H9 (cell line): Measurements from ENCODE around the gene KCNH4. TPM values are rescaled to one million over a fixed set of nuclear protein-coding genes. Genes with fewer than 3 reads are reported as not detected.
A peak's percentile ranks its signal among the peaks of the same experiment; 100 is the strongest.

Source experiments
- DNase-seq: peaks from one replicate; pipeline ENCODE4 v3.0.0-alpha.2; 2017
- H2AFZ ChIP-seq: one replicate; pipeline ENCODE4 v1.6.1; 2013; ENCODE audit warnings: mild to moderate bottlenecking, low read length, control low read depth, moderate library complexity
- H2AK5ac ChIP-seq: 2 replicates; pipeline ENCODE4 v1.6.1; 2013; ENCODE audit warnings: low read length, control low read depth, mixed read lengths; ENCODE audit not compliant: insufficient read length
- H2BK120ac ChIP-seq: one replicate; pipeline ENCODE4 v1.6.1; 2013; ENCODE audit warnings: low read depth, mild to moderate bottlenecking, low read length, control low read depth, inconsistent platforms; ENCODE audit not compliant: poor library complexity, severe bottlenecking
- H2BK12ac ChIP-seq: 2 replicates; pipeline ENCODE4 v1.6.1; 2013; ENCODE audit warnings: low read length, control low read depth, mixed read lengths, low read depth; ENCODE audit not compliant: insufficient read length
- H2BK15ac ChIP-seq: 2 replicates; pipeline ENCODE4 v1.6.1; 2013; ENCODE audit warnings: low read depth, low read length, control low read depth
- H2BK20ac ChIP-seq: one replicate; pipeline ENCODE4 v1.6.1; 2013; ENCODE audit warnings: low read depth, mild to moderate bottlenecking, low read length, control low read depth, inconsistent platforms; ENCODE audit not compliant: poor library complexity, severe bottlenecking
- H2BK5ac ChIP-seq: 2 replicates; pipeline ENCODE4 v1.6.1; 2013; ENCODE audit warnings: low read length, control low read depth, mixed read lengths; ENCODE audit not compliant: insufficient read length
- H3K14ac ChIP-seq: 2 replicates; pipeline ENCODE4 v1.6.1; 2013; ENCODE audit warnings: low read length, control low read depth; ENCODE audit not compliant: insufficient read depth
- H3K18ac ChIP-seq: 2 replicates; pipeline ENCODE4 v1.6.1; 2013; ENCODE audit warnings: low read depth, mild to moderate bottlenecking, mixed read lengths, low read length, control low read depth; ENCODE audit not compliant: insufficient read length
- H3K23ac ChIP-seq: 2 replicates; pipeline ENCODE4 v1.6.1; 2013; ENCODE audit warnings: low read length, control low read depth, mixed read lengths, low read depth; ENCODE audit not compliant: insufficient read length
- H3K23me2 ChIP-seq: 2 replicates; pipeline ENCODE4 v1.6.1; 2013; ENCODE audit warnings: low read depth, mild to moderate bottlenecking, mixed read lengths, low read length, control low read depth; ENCODE audit not compliant: insufficient read length, poor library complexity, severe bottlenecking
- H3K27ac ChIP-seq: 2 replicates; pipeline ENCODE4 v1.5.1; 2013; ENCODE audit warnings: low read length, control low read depth, mixed read lengths, low read depth; ENCODE audit not compliant: insufficient read length
- H3K27me3 ChIP-seq: 2 replicates; pipeline ENCODE4 v1.6.1; 2013; ENCODE audit warnings: low read length, control low read depth, inconsistent platforms; ENCODE audit not compliant: insufficient read depth
- H3K4ac ChIP-seq: 2 replicates; pipeline ENCODE4 v1.6.1; 2013; ENCODE audit warnings: low read depth, mild to moderate bottlenecking, control low read depth, inconsistent platforms, low read length, moderate library complexity
- H3K4me1 ChIP-seq: 2 replicates; pipeline ENCODE4 v1.6.1; 2013; ENCODE audit warnings: low read length, control low read depth, inconsistent platforms; ENCODE audit not compliant: insufficient read depth
- H3K4me2 ChIP-seq: 2 replicates; pipeline ENCODE4 v1.6.1; 2013; ENCODE audit warnings: low read length, control low read depth, mixed read lengths; ENCODE audit not compliant: insufficient read length, insufficient read depth
- H3K56ac ChIP-seq: 2 replicates; pipeline ENCODE4 v1.6.1; 2013; ENCODE audit warnings: low read depth, mild to moderate bottlenecking, mixed read lengths, low read length, control low read depth; ENCODE audit not compliant: insufficient read length
- H3K79me1 ChIP-seq: 2 replicates; pipeline ENCODE4 v1.6.1; 2013; ENCODE audit warnings: low read depth, mild to moderate bottlenecking, moderate library complexity, low read length, control low read depth, inconsistent platforms; ENCODE audit not compliant: insufficient read depth, poor library complexity, severe bottlenecking
- H3K79me2 ChIP-seq: 2 replicates; pipeline ENCODE4 v1.6.1; 2013; ENCODE audit warnings: low read length, control low read depth, inconsistent platforms; ENCODE audit not compliant: insufficient read depth
- H3K9ac ChIP-seq: 2 replicates; pipeline ENCODE4 v1.6.1; 2013; ENCODE audit warnings: low read length, control low read depth, mixed read lengths; ENCODE audit not compliant: insufficient read length; ENCODE audit errors: extremely low read depth
- H3K9me3 ChIP-seq: one replicate; pipeline ENCODE4 v1.6.1; 2013; ENCODE audit warnings: low read depth, low read length, inconsistent platforms; ENCODE audit not compliant: control insufficient read depth
- H3T11ph ChIP-seq: one replicate; pipeline ENCODE4 v1.6.1; 2013; ENCODE audit warnings: mild to moderate bottlenecking, low read length, control low read depth, inconsistent platforms
- H4K20me1 ChIP-seq: one replicate; pipeline ENCODE4 v1.6.1; 2013; ENCODE audit not compliant: control insufficient read depth, insufficient read length, insufficient read depth
- H4K5ac ChIP-seq: 2 replicates; pipeline ENCODE4 v1.6.1; 2013; ENCODE audit warnings: low read depth, mild to moderate bottlenecking, mixed read lengths, low read length, control low read depth; ENCODE audit not compliant: insufficient read length
- H4K8ac ChIP-seq: replicated peaks from 2 replicates; pipeline ENCODE4 v1.6.1; 2013; ENCODE audit warnings: low read length, control low read depth, mixed read lengths, low read depth; ENCODE audit not compliant: insufficient read length
- H4K91ac ChIP-seq: 2 replicates; pipeline ENCODE4 v1.6.1; 2013; ENCODE audit warnings: low read depth, mild to moderate bottlenecking, moderate library complexity, mixed read lengths, low read length, control low read depth; ENCODE audit not compliant: insufficient read length
- H3K27ac Mint-ChIP-seq, 3 experiments: 2 replicates in 2 of 3; 3 replicates in 1 of 3; pipeline ENCODE4 v1.8.0; 2020 to 2021; ENCODE audit warnings: mixed read lengths in 3 of 3, mild to moderate bottlenecking in 1 of 3, moderate library complexity in 1 of 3
- H3K27me3 Mint-ChIP-seq: 2 replicates; pipeline ENCODE4 v1.8.0; 2021; ENCODE audit warnings: low read depth, mild to moderate bottlenecking, moderate library complexity, mixed read lengths
- H3K36me3 Mint-ChIP-seq, 3 experiments: 2 replicates in 2 of 3; 3 replicates in 1 of 3; pipeline ENCODE4 v1.8.0; 2020 to 2021; ENCODE audit warnings: low read depth in 3 of 3, mixed read lengths in 3 of 3; ENCODE audit not compliant: insufficient read depth in 1 of 3
- H3K4me1 Mint-ChIP-seq, 2 experiments: 2 replicates each; pipeline ENCODE4 v1.8.0; 2020; ENCODE audit warnings: mixed read lengths in 2 of 2
- H3K4me3 Mint-ChIP-seq, 2 experiments: 2 replicates in 1 of 2; 3 replicates in 1 of 2; pipeline ENCODE4 v1.8.0; 2020 to 2021; ENCODE audit warnings: mild to moderate bottlenecking in 2 of 2, mixed read lengths in 2 of 2, moderate library complexity in 1 of 2
- H3K9me3 Mint-ChIP-seq, 2 experiments: 2 replicates in 1 of 2; 3 replicates in 1 of 2; pipeline ENCODE4 v1.8.0; 2020; ENCODE audit warnings: mild to moderate bottlenecking in 2 of 2, mixed read lengths in 2 of 2, moderate library complexity in 1 of 2
- WGBS: extraction: QIAGEN DNeasy Blood & Tissue Kit; methylation state at CpG from one replicate; pipeline ENCODE4 v1.1.7; 2013; ENCODE audit warnings: missing lambda C conversion rate, low lambda C conversion rate, mixed read lengths; ENCODE audit not compliant: insufficient read length; ENCODE audit errors: extremely low coverage; 5-methylcytosine and 5-hydroxymethylcytosine counted together
- total RNA-seq: library from RNA; stranded (reverse); gene quantifications from 2 replicates; pipeline ENCODE4 v1.2.1, GENCODE V29; 2021
- TF ChIP-seq, protein P1 (sequence below): fragments of 200-600 bp; sonication (generic); conservative IDR thresholded peaks from 3 replicates; pipeline ENCODE4 v1.8.0; 2021; ENCODE audit warnings: antibody characterized with exemption, mild to moderate bottlenecking

The KCNH4 gene
- total RNA-seq, 1 experiment from 2014 or later, result not detected

DNA sequence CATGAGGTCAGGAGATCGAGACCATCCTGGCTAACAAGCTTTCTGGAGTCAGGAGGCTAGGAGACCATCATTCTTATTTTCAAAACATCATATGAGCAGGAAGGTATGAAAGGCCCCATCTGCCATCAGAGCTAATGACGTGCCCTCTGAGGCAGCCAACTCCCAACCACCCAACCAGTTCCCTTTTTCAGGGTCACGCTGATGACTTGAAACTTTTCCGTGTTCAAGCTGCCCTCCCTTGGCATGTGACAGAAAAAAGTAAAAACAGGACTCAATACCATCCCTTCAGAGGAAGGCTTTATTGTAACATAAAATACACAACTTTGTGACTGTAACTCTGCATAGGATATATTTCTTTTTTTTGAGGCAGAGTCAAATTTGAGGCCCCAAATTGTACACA is 18.0 kb upstream of the KCNH4 start:
- H3K4me3 Mint-ChIP-seq, result no peak overlapping the region
- no peak overlapping the region for H2BK12ac ChIP-seq
- no peaks in the 10 kb centered on the region for H3K9me3 ChIP-seq
- peaks cover 6 to 10% of the 10 kb centered on the region in 2 experiments for H3K4me1 Mint-ChIP-seq
- no peaks in the 10 kb centered on the region for H3K9me3 Mint-ChIP-seq
- peaks cover 3 to 22% (median 22%) of the 10 kb centered on the region in 3 experiments; a peak in 6 of 7 replicates for H3K36me3 Mint-ChIP-seq
- H3K14ac ChIP-seq, result no peak overlapping the region
- H2BK5ac ChIP-seq, result no peak overlapping the region
- H4K91ac ChIP-seq, result no peak overlapping the region
- no peaks in the 10 kb centered on the region for H3K27me3 ChIP-seq
- no peak overlapping the region for H4K5ac ChIP-seq
- peaks cover 3% of the 10 kb centered on the region for H3K23me2 ChIP-seq
- no peaks in the 10 kb centered on the region for H3K79me2 ChIP-seq
- no peak overlapping the region for H4K8ac ChIP-seq
- H3K27ac ChIP-seq, result no peak overlapping the region
- no peak overlapping the region for H3K4me2 ChIP-seq
- H2BK120ac ChIP-seq, result no peak overlapping the region
- H3K79me1 ChIP-seq, result no peaks in the 10 kb centered on the region
- H4K20me1 ChIP-seq, result no peaks in the 10 kb centered on the region
- H3K27ac Mint-ChIP-seq, result peak overlapping the region; percentile 12 to 87 (median 81); a peak in 3 of 7 replicates
- no peak overlapping the region for H3K9ac ChIP-seq
- H2AK5ac ChIP-seq, result no peak overlapping the region
- H3K4ac ChIP-seq, result no peak overlapping the region
- no peak overlapping the region for H3T11ph ChIP-seq
- TF ChIP-seq, protein P1, sequence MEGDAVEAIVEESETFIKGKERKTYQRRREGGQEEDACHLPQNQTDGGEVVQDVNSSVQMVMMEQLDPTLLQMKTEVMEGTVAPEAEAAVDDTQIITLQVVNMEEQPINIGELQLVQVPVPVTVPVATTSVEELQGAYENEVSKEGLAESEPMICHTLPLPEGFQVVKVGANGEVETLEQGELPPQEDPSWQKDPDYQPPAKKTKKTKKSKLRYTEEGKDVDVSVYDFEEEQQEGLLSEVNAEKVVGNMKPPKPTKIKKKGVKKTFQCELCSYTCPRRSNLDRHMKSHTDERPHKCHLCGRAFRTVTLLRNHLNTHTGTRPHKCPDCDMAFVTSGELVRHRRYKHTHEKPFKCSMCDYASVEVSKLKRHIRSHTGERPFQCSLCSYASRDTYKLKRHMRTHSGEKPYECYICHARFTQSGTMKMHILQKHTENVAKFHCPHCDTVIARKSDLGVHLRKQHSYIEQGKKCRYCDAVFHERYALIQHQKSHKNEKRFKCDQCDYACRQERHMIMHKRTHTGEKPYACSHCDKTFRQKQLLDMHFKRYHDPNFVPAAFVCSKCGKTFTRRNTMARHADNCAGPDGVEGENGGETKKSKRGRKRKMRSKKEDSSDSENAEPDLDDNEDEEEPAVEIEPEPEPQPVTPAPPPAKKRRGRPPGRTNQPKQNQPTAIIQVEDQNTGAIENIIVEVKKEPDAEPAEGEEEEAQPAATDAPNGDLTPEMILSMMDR, result no peak
- no peak overlapping the region for H3K23ac ChIP-seq
- H2BK20ac ChIP-seq, result no peak overlapping the region
- no peak overlapping the region for H2BK15ac ChIP-seq
- H3K27me3 Mint-ChIP-seq, result no peaks in the 10 kb centered on the region
- H2AFZ ChIP-seq, result no peak overlapping the region
- no peaks in the 10 kb centered on the region for H3K4me1 ChIP-seq
- no peak overlapping the region for H3K56ac ChIP-seq
- no peak for DNase-seq
- no peak overlapping the region for H3K18ac ChIP-seq
- no CpG with 5 or more reads among the region's 4 CpGs for WGBS
